Psoas muscle (tissue), 8 donors: ENCODE measurements around the gene SIRT7. TPM values are rescaled to one million over a fixed set of nuclear protein-coding genes. Genes with fewer than 3 reads are reported as not detected.

ENCODE experiments used
- ATAC-seq, 4 donors: fragments of 200-7000 bp; cut with Tn5 transposase; one replicate each; pipeline ENCODE4 v1.9.1; 2020; ENCODE audit warnings: moderate library complexity in 3 of 4, mild to moderate bottlenecking in 2 of 4
- DNase-seq, 2 donors: peaks; one replicate each; pipeline ENCODE4 v3.0.0-alpha.2; 2020
- H3K27ac ChIP-seq: fragments of 200-600 bp; one replicate; pipeline ENCODE4 v1.8.0; 2022
- H3K27me3 ChIP-seq, 3 donors: fragments of 200-600 bp in 1 of 3; one replicate each; pipeline versions ENCODE4 v1.6.1 to v1.8.0; 2013 to 2022; ENCODE audit warnings: low read length in 2 of 3, mild to moderate bottlenecking in 2 of 3, moderate library complexity in 1 of 3; ENCODE audit not compliant: insufficient read depth in 3 of 3
- H3K36me3 ChIP-seq, 2 donors: fragments of 200-600 bp in 1 of 2; one replicate each; pipeline versions ENCODE4 v1.6.1 to v1.8.0; 2013 to 2022; ENCODE audit warnings: low read depth in 1 of 2, mild to moderate bottlenecking in 1 of 2, moderate library complexity in 1 of 2; ENCODE audit not compliant: insufficient read depth in 1 of 2
- H3K4me1 ChIP-seq: fragments of 200-600 bp; one replicate; pipeline ENCODE4 v1.8.0; 2022
- H3K4me3 ChIP-seq: fragments of 200-600 bp; one replicate; pipeline ENCODE4 v1.8.0; 2022; ENCODE audit warnings: mild to moderate bottlenecking
- H3K9me3 ChIP-seq: fragments of 200-600 bp; one replicate; pipeline ENCODE4 v1.8.0; 2022
- CTCF ChIP-seq: fragments of 200-600 bp; IDR thresholded peaks from one replicate; pipeline ENCODE4 v1.8.0; 2022; ENCODE audit warnings: antibody characterized with exemption
- WGBS, 3 donors: extraction: QIAGEN DNeasy Blood & Tissue Kit; methylation state at CpG; one replicate each; pipeline versions ENCODE4 v1.1.6 to v1.1.7; 2013; 5-methylcytosine and 5-hydroxymethylcytosine counted together
- intact Hi-C, 2 donors: fragments of 100-400 bp; cut with DNase I; formaldehyde crosslinking; loops; one replicate each; pipeline versions ENCODE4 v1.11.0 to v1.14.2; 2022
- polyA plus RNA-seq, 3 donors: library from polyadenylated mRNA; stranded (reverse); fragments of 200-250 nt; gene quantifications; one replicate each; pipeline ENCODE4 v1.2.3, GENCODE V29; 2013
- total RNA-seq, 4 donors: library from RNA; stranded (reverse); fragmentation: NEBNext Ultra II Directional in 2 of 4; extraction: Animal tissue kit (Norgen Biotek cat#: 25700) in 2 of 4; gene quantifications; one replicate each; pipeline versions ENCODE4 v1.2.1 to v1.2.4, GENCODE V29; 2021 to 2023
- donor health status: healthy with polysubstance abuse.
- donor health status: DM: no; HTN: no; CAD: no; lungs with moderate emphysema.
- donor health status: Bipolar disorder and iron deficiency.
- donor health status: healthy.
- donor health status: DM: yes; HTN: yes; CAD: no.
- donor health status: DM: no; HTN: no; CAD: no.
- donor health status: DM: no; HTN: no; CAD: no.
- donor health status: DM: yes; HTN: yes; CAD: no.

Gene SIRT7
- total and polyA plus RNA-seq, 7 donors, result 3.9 to 14.2 (median 7.6) TPM

GRCh38 chr17:81898885-81899284 lies 19.1 kb downstream of the SIRT7 start:
- no peak for TF ChIP-seq CTCF
- H3K4me3 ChIP-seq, result no peak overlapping the region
- ATAC-seq (no peak), DNase-seq (no peak)
- H3K36me3 ChIP-seq, result peaks cover 0 to 71% of the 10 kb centered on the region in 2 donors
- intact Hi-C loops, result no loop called here
- H3K9me3 ChIP-seq, result no peaks in the 10 kb centered on the region
- H3K27me3 ChIP-seq, result no peaks in the 10 kb centered on the region
- WGBS, 3 donors, result 85 to 88% (median 86%) methylated on average over 9 of the region's 9 CpGs
- H3K4me1 ChIP-seq, result peaks cover 4% of the 10 kb centered on the region
- H3K27ac ChIP-seq, result no peak overlapping the region

- no peaks in the 10 kb centered on the region for H3K9me3 ChIP-seq
- H3K36me3 ChIP-seq, result peaks cover 0 to 77% of the 10 kb centered on the region in 2 donors
- no peak overlapping the region for H3K4me3 ChIP-seq
- no peak for TF ChIP-seq CTCF
- 87 to 90% (median 90%) methylated on average over 19 of the region's 19 CpGs for WGBS, 3 donors
- no peaks in the 10 kb centered on the region for H3K27me3 ChIP-seq
- peaks cover 4% of the 10 kb centered on the region for H3K4me1 ChIP-seq
- intact Hi-C loops, result no loop called here
- H3K27ac ChIP-seq, result no peak overlapping the region
- no peak for ATAC-seq
- DNase-seq, result no peak
These were observed 19.7 kb downstream of the SIRT7 start for GRCh38 chr17:81898029-81898866.

- Histone ChIP-seq H3K4me1 (peaks cover 10% of the 10 kb centered on the region), H3K27ac (no peak overlapping the region), H3K9me3 (no peaks in the 10 kb centered on the region), H3K27me3 (no peaks in the 10 kb centered on the region), H3K36me3 (peaks cover 0 to 72% of the 10 kb centered on the region in 2 donors), H3K4me3 (no peak overlapping the region)
- 86 to 93% (median 87%) methylated on average over 10 to 11 of the region's 11 CpGs for WGBS, 3 donors
- no peak for TF ChIP-seq CTCF
- intact Hi-C loops, result no loop called here
- no peak for DNase-seq
- no peak for ATAC-seq
These were observed 22.6 kb downstream of the SIRT7 start for GRCh38 chr17:81895400-81895799.

GRCh38 chr17:81891303-81891552 lies 26.7 kb downstream of the SIRT7 start:
- 0 to 1% (median 1%) methylated on average over 26 to 40 of the region's 40 CpGs for WGBS, 3 donors
- TF ChIP-seq CTCF, result no peak
- H3K9me3 ChIP-seq, result no peaks in the 10 kb centered on the region
- H3K4me1 ChIP-seq, result peaks cover 35% of the 10 kb centered on the region
- peak overlapping the region; percentile 94 for H3K4me3 ChIP-seq
- no peak for DNase-seq
- H3K27me3 ChIP-seq, result no peaks in the 10 kb centered on the region
- intact Hi-C loops, result no loop called here
- peak overlapping the region; percentile 89 for H3K27ac ChIP-seq
- no peak for ATAC-seq
- H3K36me3 ChIP-seq, result peaks cover 0 to 70% of the 10 kb centered on the region in 2 donors
